ENCODE measurements around the gene PDE5A. TPM values are rescaled to one million over a fixed set of nuclear protein-coding genes. Genes with fewer than 3 reads are reported as not detected.
A peak's percentile ranks its signal among the peaks of the same experiment; 100 is the strongest.

Gene PDE5A
- polyA plus RNA-seq, 2 of the 4 experiments (the other 2 are of a cell fraction), result 0.27 to 1.0 TPM

DNA sequence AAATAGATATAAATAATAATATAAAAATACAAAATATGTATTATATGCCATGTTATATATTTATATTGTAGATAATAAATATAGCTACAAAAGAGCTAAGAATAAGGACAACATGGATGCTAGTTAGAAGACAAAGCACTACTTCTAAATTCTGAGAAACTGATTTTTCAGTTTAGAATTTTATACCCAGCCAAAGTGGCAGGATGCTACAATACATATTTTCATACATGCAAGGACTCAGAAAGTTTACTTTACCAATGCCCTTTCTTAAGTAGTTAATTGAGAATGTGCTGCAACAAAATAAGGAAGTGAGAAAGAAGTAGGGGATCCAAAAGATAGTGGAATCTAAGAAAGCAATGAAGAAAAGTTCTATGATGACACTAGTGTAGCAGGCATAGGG lies 64.5 kb downstream of the PDE5A start:
- CTCF ChIA-PET, result interaction anchor here (0.6 kb wide), 1 partner anchor 10 kb away, joined by 3 read pairs; no protein-coding TSS in a partner anchor
- peaks cover 11% of the 10 kb centered on the region; the same call in 1 of the 3 replicates for H3K9me3 ChIP-seq
- POLR2A ChIA-PET, result no interaction called here
- no peak overlapping the region for H3K4me2 ChIP-seq
- no peaks in the 10 kb centered on the region for H3K4me1 ChIP-seq
- ATAC-seq (no peak), FAIRE-seq (no peak), DNase-seq (ENCODE audit: low read depth in 1 of 2, low spot score in 1 of 2) (no peak)
- no peak overlapping the region for H3K27ac ChIP-seq
- no peak overlapping the region for H3K4me3 ChIP-seq
- TF ChIP-seq RFX5 (IDR thresholded peaks at IDR 0.05), result no peak
- TF ChIP-seq, protein P1, sequence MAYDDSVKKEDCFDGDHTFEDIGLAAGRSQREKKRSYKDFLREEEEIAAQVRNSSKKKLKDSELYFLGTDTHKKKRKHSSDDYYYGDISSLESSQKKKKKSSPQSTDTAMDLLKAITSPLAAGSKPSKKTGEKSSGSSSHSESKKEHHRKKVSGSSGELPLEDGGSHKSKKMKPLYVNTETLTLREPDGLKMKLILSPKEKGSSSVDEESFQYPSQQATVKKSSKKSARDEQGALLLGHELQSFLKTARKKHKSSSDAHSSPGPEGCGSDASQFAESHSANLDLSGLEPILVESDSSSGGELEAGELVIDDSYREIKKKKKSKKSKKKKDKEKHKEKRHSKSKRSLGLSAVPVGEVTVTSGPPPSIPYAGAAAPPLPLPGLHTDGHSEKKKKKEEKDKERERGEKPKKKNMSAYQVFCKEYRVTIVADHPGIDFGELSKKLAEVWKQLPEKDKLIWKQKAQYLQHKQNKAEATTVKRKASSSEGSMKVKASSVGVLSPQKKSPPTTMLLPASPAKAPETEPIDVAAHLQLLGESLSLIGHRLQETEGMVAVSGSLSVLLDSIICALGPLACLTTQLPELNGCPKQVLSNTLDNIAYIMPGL (CRISPR knock-in tag; IDR thresholded peaks at IDR 0.05; ENCODE audit: borderline replicate concordance), result no peak
- no peak for TF ChIP-seq CTCF (IDR thresholded peaks at IDR 0.05)

- FAIRE-seq (no peak), DNase-seq (ENCODE audit: low read depth in 1 of 2, low spot score in 1 of 2) (peak; percentile 4 to 37), ATAC-seq (0 out of 6 replicates have a peak, but pooled peaks of 1 of the 2 experiments have one; percentile 35)
- POLR2A ChIA-PET, result no interaction called here
- no peak overlapping the region for H3K4me3 ChIP-seq
- CTCF ChIA-PET, result interaction anchor here (1.3 to 3.8 kb wide), 5 partner anchors 18 to 498 kb away, joined by 3 to 19 read pairs (median 4); partner anchors contain the start of gene PDE5A
- no peak overlapping the region for H3K27ac ChIP-seq
- H3K9me3 ChIP-seq, result peaks cover 7% of the 10 kb centered on the region; the same call in 1 of the 3 replicates
- TF ChIP-seq CTCF (IDR thresholded peaks at IDR 0.05) (peak; percentile 52), RAD21 (conservative IDR thresholded peaks at IDR 0.05 in 1 of 2, IDR thresholded peaks at IDR 0.05 in 1 of 2) (peak; percentile 54 to 56), HOXB5 (CRISPR knock-in tag; IDR thresholded peaks at IDR 0.05) (no peak), SMC3 (IDR thresholded peaks at IDR 0.05) (peak; percentile 32; the same call in 2 of the 3 replicates), PHF8 (IDR thresholded peaks at IDR 0.05; ENCODE audit: borderline replicate concordance, low read depth) (no peak)
- H3K4me1 ChIP-seq, result no peaks in the 10 kb centered on the region
- no peak overlapping the region for H3K4me2 ChIP-seq
These were observed 69.5 kb downstream of the PDE5A start for GRCh38 chr4:119559044-119559647.

DNA sequence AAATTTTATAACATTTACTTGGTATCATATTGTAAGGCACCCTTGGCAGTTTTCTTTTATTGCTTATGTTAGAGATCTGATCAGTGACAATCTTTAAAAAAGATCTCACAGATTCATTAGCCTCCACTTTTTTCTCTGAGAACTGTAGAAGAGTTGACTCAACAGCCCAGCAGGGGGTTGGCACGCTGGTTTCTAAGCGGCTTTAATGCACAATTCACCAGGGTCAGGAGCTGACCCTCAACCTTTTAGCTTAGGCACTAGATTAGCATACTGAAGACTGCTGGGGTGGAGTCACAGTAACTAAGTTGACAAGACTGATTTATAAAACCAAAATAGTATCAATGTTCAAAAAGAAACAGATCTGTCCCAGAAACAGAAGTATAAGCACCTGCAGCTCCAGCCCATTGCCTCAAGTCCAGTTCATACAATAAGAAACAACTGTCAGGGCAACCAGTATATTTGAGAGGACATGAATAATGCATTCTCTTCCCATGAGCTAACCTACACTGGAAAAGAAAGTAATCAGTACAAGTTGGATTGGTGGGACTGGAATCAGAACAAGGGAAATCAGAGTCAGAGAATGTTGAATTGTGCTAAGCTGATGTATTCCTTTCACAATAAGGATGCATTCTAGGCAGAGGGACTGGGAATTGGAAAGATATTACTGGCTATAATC lies 77.6 kb downstream of the PDE5A start:
- 58% methylated on average over 2 of the region's 2 CpGs for WGBS (ENCODE audit: missing lambda C conversion rate)
- FAIRE-seq (no peak), ATAC-seq (no peak), DNase-seq (ENCODE audit: low read depth in 1 of 2, low spot score in 1 of 2) (no peak)
- H3K9me3 ChIP-seq, result no peaks in the 10 kb centered on the region
- TF ChIP-seq FOSB (CRISPR knock-in tag; IDR thresholded peaks at IDR 0.05) (no peak), PHF8 (IDR thresholded peaks at IDR 0.05; ENCODE audit: borderline replicate concordance, low read depth) (no peak), KDM5A (IDR thresholded peaks at IDR 0.05) (no peak), CTCF (IDR thresholded peaks at IDR 0.05) (no peak), RARB (CRISPR knock-in tag; IDR thresholded peaks at IDR 0.05) (no peak)
- no peak overlapping the region for H3K4me3 ChIP-seq
- H3K4me1 ChIP-seq, result no peaks in the 10 kb centered on the region
- ChIA-PET POLR2A (no interaction called here), CTCF (no interaction called here)
- no peak overlapping the region for H3K4me2 ChIP-seq
- H3K27ac ChIP-seq, result no peak overlapping the region

Data from A549 (cell line).